ENCODE measurements around the gene FNDC3A. TPM values are rescaled to one million over a fixed set of nuclear protein-coding genes. Genes with fewer than 3 reads are reported as not detected.
"Not testable (repeated sequence)": the region's sequence is repeated elsewhere in the genome, so short reads cannot be mapped to it uniquely, and the experiment has no call there.

FNDC3A gene
- polyA plus RNA-seq, 1 experiment, result 82.1 TPM

GRCh38 chr13:48998641-48999292 is 23.1 kb downstream of the FNDC3A start:
- no peaks in the 10 kb centered on the region for H3K27me3 ChIP-seq (ENCODE audit: control insufficient read depth, insufficient read depth, low read length)
- TF ChIP-seq CTCF (IDR thresholded peaks at IDR 0.05; ENCODE audit: low read depth, low read length), result no peak
- DNase-seq (ENCODE audit: low read depth, low spot score), result no peak
- ChIA-PET POLR2A (no interaction called here), CTCF (no interaction called here)
- no peak overlapping the region for H3K27ac ChIP-seq (ENCODE audit: low read depth, low read length)
- peaks cover 3% of the 10 kb centered on the region; the same call in 1 of the 2 replicates for H3K9me3 ChIP-seq (ENCODE audit: control insufficient read depth, insufficient read depth, low read length)
- H3K4me3 ChIP-seq (ENCODE audit: low read depth, low read length), result no peak overlapping the region

GRCh38 chr13:49000247-49000646 is 24.5 kb downstream of the FNDC3A start:
- POLR2A ChIA-PET, result no interaction called here

GRCh38 chr13:49018986-49019635 is 43.4 kb downstream of the FNDC3A start:
- DNase-seq (ENCODE audit: low read depth, low spot score); H3K27ac ChIP-seq (ENCODE audit: low read depth, low read length); H3K9me3 ChIP-seq (ENCODE audit: control insufficient read depth, insufficient read depth, low read length); H3K4me3 ChIP-seq (ENCODE audit: low read depth, low read length); H3K27me3 ChIP-seq (ENCODE audit: control insufficient read depth, insufficient read depth, low read length); POLR2A ChIA-PET: not testable (repeated sequence)
- CTCF ChIA-PET, result interaction anchor here (0.6 kb wide), 1 partner anchor 140 kb away, joined by 3 read pairs; no protein-coding TSS in a partner anchor

More at GRCh38 chr13:49000247-49000646, 24.5 kb downstream of the FNDC3A start:
- CTCF ChIA-PET, result no interaction called here
- H3K9me3 ChIP-seq (ENCODE audit: control insufficient read depth, insufficient read depth, low read length), result peaks cover 3% of the 10 kb centered on the region; the same call in 1 of the 2 replicates
- no peak for DNase-seq (ENCODE audit: low read depth, low spot score)
- TF ChIP-seq CTCF (IDR thresholded peaks at IDR 0.05; ENCODE audit: low read depth, low read length), result no peak
- H3K4me3 ChIP-seq (ENCODE audit: low read depth, low read length), result no peak overlapping the region
- H3K27ac ChIP-seq (ENCODE audit: low read depth, low read length), result no peak overlapping the region
- H3K27me3 ChIP-seq (ENCODE audit: control insufficient read depth, insufficient read depth, low read length), result no peaks in the 10 kb centered on the region

- POLR2A ChIA-PET, result no interaction called here
- no peak for TF ChIP-seq CTCF (IDR thresholded peaks at IDR 0.05; ENCODE audit: low read depth, low read length)
- Histone ChIP-seq H3K27ac (ENCODE audit: low read depth, low read length) (no peak overlapping the region), H3K27me3 (ENCODE audit: control insufficient read depth, insufficient read depth, low read length) (no peaks in the 10 kb centered on the region), H3K9me3 (ENCODE audit: control insufficient read depth, insufficient read depth, low read length) (peaks cover 7% of the 10 kb centered on the region; the same call in 1 of the 2 replicates), H3K4me3 (ENCODE audit: low read depth, low read length) (no peak overlapping the region)
- no peak for DNase-seq (ENCODE audit: low read depth, low spot score)
- CTCF ChIA-PET, result no interaction called here
Measured at GRCh38 chr13:49020328-49020727, 44.6 kb downstream of the FNDC3A start.

GRCh38 chr13:49020940-49021553 is 45.3 kb downstream of the FNDC3A start:
- Histone ChIP-seq H3K27ac (ENCODE audit: low read depth, low read length) (no peak overlapping the region), H3K27me3 (ENCODE audit: control insufficient read depth, insufficient read depth, low read length) (no peaks in the 10 kb centered on the region), H3K4me3 (ENCODE audit: low read depth, low read length) (no peak overlapping the region), H3K9me3 (ENCODE audit: control insufficient read depth, insufficient read depth, low read length) (peaks cover 7% of the 10 kb centered on the region; the same call in 1 of the 2 replicates)
- CTCF ChIA-PET, result no interaction called here
- POLR2A ChIA-PET, result interaction anchor here (0.6 kb wide), 1 partner anchor 27 kb away, joined by 3 read pairs; no protein-coding TSS in a partner anchor
- no peak for DNase-seq (ENCODE audit: low read depth, low spot score)
- TF ChIP-seq CTCF (IDR thresholded peaks at IDR 0.05; ENCODE audit: low read depth, low read length), result no peak

All from AG04450 (cell line).